Stimulated activated CD8-positive, alpha-beta memory T cell treated with anti-CD3 and anti-CD28 coated beads, Interleukin-15, amount 100 ng/mL, for 1 hour (primary cell): ENCODE measurements around the gene DGKH.

Experiments used
- DNase-seq: peaks from one replicate; pipeline ENCODE4 v3.0.0-alpha.2; 2020; ENCODE audit warnings: low read depth

Gene DGKH

DNA sequence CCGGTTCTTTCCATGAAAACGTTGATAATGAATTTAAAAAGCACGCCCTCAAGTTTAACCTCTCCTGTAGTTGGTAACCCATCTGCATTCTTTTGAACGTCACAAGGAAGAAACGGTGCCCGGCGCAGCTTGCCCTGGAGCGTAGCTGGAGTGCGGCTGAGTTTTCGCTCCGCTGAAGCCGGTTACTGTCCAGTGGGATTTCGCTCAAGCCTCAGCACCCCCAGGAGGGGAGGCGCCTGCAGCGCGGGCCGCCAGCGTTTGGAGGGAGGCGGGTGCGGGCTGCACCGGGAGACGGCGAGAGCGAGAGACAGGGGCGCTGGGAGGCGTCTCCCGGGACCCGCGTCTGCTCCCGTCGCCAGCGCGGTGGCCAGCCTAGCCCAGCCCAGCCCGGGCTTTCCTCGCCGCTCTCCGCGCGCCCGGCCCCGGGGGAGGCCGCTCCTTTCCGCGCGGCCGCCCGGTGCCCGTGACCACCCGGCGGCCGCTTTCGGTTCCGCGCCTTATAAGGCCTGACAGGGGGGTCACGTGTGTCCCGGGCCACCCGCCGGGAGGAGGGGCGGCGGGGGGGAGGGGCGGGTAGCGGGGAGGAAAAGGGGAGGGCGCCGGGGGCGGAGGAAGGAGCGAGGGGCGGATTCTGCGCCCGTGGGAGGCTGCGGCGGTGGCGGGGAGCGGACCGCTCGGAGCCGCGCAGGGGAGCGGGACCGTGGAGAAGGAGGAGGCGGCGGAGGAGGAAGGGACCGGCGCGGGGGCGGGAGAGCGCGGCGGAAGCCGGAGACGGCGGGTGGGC, 8.3 kb upstream of the DGKH start:
- DNase-seq: peak; percentile 77

DNA sequence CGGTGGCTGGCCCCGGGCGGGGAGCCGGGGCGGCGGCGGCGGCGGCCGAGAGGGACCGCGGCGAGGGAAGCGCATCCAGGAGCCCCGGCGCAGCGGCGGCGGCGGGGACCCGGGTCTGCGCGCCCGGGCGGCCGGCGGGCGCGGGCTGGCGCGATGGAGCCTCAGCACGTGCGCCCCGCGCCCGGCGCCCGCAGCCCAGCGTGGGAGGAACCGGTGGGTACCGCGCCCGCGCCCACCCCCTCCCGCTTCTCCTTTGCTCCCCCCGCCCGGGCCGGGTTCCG, 7.8 kb upstream of the DGKH start:
- no peak for DNase-seq

DNA sequence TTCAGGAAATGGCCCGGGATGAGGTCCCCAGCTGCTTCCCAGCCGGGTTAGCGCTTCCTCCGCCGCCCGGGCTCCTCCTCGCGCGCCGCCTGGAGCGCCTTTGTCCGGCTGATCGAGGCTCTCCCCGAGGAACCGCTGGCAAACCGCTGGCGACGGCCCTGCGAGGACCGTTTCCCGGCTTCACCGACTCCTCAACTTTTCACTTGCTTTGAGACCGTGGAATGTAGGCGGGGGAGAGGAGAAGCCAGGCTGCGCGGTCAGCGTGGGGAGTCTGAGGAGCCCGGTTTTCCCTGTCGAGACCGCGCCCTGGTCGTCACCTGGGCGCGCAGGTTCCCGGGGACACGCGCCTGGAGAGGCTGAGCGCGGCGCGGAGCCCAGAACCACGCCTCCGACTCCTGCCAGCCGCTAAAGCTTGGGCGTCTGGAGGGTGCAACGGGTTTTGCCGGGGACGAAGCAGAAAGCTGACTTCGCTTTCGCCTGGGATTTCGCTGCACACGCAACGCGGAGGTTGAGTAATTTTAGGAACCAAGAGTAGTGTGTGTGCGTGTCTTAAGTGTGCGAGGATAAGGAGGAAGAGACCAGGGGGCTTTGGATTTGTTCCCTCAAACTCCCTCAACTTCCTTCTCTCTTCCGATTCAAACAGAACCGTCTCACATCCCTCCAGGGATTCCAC, 7.3 kb upstream of the DGKH start:
- no peak for DNase-seq

DNA sequence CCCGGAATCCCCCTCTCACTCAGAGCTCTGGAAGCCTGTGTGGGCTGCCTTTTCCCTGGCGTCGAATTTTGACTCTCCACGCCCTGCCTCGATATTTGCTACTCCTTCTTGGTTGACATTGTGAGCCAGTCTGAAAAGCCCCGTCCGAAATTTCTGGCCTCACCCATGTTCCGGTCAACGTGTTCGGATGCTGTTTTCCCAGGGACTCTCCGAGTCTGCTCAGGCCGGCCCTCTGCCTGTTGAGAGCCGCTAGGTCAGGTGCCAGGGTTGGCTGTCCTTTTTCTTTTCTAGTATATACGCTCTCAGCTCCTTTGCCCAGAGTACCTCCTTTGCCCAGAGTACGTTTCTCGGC, 6.8 kb upstream of the DGKH start:
- no peak for DNase-seq

DNA sequence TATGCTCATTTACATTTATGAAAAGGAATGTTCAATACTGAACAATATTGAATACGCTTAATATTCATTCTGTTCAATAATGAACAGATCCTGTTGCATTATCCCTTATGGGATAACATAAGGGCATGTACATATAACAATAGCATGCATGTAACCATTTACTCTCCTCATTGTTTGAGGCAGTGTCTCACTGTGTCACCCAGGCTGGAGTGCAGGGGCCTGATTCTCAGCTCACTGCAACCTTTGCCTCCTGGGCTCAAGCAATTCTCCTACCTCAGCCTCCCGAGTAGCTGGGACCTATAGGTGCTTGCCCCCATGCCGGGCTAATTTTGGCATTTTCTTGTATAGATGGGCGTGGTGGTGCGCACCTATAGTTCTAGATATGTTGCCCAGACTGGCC, 4.8 kb upstream of the DGKH start:
- no peak for DNase-seq

DNA sequence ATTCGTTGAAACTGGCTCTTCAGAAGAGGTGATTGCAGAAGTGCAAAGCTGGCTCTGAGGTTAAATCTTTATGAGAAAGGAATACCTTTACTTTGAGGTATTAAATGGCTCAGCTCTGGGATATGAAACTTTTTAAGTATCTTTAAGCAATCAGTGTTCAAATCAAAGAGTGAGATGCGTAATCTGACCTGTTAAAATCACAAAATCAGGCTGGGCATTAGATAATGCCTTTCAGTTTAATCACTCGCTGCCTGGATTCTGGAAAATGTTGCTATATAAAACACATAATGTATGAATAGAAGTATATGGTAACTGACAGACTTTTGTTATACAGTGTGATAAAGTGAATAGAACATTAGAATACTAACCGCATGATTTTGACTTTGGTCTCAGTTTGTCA, 2.0 kb upstream of the DGKH start:
- DNase-seq: no peak

DNA sequence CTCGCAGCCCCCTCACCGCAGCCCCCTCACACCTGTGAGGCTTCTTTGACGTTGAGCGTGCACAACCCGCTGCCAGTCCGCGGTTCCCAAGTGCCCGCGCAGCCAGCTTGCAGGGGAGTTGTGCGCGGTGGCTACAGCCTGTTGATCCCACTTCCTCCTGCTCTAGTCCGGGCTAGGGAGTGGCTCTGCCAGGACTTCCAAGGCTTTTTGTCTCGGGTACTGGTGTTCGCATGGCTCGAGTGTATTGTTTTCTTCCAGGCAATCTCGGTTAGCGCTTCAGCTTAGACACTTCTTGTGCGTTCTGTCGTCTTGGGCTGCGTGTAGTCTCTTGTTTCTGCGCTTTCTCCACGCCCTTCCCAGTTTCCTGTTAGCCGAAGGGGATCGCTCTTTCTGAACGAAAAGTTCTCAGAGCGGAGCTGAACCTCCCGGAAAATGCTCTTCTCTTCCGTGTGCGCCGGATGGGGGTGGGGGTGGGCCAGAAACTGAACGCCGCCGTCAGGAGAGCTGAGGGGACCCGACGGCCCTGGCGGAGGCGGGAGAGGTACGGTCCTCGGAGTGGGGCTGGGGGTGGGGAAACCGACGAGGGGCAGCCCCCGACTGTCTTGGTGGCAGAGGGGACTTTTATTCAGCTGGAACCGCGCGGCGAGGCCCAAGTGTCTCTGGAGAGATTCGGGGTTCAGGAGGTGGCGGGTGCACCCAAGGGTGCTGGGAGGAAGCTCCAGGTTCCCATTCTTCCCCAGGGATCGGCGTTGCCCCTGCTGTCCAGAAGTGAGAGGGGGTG, 697 bp upstream of the DGKH start:
- no peak for DNase-seq

DNA sequence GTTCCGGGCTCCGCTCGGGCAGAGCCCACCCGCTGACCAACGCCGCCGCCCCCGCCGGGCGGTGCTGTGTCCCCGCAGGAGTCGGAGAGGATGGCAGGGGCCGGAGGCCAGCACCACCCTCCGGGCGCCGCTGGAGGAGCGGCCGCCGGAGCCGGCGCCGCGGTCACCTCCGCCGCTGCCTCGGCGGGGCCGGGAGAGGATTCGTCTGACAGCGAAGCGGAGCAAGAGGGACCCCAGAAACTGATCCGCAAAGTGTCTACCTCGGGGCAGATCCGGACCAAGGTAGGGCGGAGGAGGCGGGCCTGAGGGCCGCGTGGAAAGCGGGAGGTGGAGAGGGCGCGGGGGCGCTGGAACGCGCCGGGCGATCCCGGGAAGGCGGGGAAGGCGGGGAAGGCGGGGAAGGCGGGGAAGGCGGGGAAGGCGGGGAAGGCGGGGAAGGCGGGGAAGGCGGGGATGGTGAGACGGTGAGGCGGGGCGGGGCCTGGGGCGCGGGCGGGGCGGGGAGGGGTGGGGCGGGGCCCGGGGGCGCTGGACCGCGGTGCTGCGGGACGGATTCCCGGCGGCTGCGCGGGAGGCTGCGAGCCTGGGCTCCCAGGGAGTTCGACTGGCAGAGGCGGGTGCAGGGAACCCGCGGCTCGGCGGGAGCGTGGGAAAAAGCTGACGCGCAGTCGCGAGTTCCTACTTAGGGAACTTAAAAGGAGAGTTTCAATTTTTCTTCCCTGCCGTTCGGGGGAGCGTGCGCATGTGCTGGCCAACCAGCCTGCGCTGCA, 421 bp downstream of the DGKH start:
- no peak for DNase-seq

DNA sequence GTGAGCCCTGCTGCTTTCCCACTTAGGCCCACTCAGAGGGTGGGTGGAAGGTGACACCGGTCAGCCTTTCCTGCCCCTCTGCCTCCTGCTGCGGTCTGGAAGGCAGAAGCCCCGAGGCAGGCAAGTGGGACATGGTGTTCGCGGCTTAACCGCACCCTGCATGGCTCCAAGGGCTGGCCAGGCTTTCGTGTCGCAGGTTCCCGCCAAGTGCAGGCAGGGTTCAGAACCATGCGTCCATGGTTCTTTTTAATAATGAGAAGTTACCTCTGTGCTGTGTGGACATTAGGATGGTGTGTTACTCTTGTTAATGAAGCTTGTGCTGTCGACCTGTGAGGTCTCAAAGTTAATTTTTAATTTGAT, 986 bp downstream of the DGKH start:
- no peak for DNase-seq

DNA sequence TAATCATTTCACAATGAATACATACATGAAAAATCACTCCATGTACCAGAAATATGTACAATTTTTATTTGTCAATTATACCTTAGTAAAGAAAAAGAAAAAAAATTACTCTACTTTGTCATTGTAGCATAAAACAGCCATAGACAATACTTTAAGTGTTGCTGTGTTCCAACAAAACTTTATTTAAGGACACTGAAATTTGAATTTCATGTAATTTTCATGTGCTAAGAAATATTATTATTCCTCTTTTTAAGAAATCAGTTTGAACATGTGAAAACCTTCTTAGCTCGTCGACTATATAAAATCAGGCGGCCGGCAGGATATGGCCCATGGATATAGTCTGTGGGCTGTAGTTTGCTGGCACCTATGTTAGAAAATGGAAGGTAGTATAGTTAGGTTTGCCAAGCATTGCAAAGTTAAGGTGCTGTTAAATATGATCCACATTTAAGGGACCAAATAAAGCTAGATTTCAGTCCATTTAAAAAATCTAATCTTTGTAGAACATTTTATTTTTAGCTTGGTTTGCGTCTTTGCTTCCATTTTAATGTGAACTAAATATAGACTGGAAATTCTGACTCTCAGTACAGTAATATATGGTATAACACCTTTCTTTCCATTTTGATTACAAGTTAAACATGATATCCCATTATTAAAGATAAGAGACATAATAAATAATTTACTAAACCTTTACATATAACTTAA, 6.5 kb downstream of the DGKH start:
- no peak for DNase-seq

DNA sequence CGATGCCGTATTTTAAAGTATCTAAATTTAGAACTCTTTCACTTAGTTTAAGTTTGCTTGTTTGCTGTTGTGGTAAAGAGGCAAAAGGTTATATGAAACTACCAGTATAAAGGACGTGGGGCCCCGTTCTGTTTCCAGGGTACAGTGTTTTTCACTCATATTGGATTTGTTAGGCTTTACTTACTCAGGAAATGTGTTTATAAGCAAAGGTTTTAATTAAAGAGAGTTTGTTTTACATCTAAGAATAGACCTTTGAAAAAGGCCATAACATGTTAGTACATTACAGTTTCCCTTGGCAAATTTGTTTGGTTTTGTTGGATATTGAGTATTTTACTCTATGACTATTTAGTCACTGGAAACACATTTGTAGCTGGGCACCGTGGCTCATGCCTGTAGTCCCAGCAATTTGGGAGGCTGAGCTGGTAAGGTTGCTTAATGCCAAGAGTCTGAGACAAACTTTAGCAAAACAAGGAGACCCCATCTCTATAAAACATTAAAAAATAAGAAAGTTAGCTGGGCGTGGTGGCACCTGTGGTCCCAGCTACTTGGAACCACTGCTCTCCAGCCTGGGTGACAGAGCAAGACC, 7.1 kb downstream of the DGKH start:
- DNase-seq: no peak

DNA sequence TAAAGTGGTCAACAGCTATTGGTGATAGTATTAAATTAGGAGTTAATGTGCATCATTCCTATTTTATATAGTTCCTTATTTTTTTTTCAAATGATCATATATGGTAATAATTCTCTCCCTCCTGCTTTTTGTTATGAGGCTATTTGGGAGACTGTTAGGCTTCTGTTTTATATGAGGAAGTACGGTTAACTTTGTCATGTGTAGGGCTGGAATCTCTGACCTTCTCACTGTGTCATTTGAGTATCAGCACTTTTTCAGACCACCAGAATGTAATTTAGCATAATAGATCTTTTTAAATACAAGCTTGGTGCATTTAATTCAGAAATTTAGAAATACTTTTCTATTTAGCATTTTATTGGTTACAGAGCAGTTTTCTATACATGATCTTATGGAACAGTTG, 7.7 kb downstream of the DGKH start:
- DNase-seq: no peak

DNA sequence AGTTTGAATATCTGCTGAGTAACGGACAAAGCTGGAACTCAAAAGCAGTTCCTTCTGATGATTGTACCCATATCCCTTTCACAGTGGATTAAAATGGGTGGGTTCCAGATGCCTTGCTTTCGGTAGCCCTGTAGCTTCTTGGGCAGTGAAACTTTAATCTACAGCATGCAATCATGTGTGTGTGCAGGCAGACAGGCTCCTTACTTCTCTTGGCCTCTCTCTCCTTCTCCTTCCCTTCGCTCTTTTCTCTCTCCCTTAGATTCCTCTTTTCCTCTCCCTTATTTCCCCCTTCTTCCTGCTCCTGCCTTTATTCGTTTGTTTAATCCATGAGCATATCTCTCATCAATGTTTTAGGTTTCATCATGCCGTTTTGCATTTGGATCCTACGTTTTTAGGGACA, 8.1 kb downstream of the DGKH start:
- DNase-seq: no peak

DNA sequence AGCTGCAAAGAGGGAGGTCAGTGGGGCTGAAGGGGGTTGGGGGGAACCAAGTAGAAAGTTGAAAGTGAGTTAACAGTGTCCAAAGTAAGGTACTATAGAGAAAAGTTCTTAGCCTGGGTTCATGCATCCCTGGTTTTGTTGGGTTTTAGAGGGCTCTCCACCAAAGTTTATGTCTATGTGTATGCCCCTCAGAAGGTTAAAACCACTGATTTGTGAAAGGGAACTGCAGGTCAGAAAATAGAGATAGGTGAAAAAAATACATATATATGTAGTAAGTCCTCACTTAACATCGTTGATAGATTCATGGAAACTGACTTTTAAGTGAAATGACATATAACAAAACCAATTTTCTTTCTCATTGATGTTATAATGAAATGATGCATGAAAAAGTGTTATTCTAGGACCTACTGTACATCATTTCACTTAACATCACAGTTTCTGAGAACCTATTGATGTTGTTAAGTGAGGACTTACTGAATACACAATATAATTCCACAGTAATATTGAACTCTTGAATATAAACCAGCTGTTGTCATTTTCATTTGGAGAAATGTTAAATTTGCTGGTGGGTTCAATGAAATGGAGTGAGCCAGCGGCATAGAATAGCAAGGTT, 9.6 kb downstream of the DGKH start:
- no peak for DNase-seq

DNA sequence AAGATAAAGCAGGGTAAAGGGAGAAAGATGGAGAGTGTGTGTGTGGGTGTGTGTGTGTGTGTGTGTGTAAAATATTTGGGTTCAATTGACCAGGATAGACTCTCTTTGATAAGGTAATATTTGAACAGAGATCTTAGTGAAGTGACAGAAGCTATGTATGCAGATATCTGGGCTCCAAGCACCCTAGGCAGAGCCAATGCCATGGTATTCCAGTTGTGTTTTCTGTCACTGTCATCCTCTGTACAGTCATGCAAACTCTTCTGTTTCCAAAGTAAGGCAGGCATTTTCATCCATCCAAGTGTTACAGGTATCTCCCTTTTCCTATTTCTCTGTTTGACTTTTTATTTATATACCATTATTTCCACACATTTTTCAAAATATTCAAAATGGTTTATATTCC, 13.5 kb downstream of the DGKH start:
- no peak for DNase-seq

DNA sequence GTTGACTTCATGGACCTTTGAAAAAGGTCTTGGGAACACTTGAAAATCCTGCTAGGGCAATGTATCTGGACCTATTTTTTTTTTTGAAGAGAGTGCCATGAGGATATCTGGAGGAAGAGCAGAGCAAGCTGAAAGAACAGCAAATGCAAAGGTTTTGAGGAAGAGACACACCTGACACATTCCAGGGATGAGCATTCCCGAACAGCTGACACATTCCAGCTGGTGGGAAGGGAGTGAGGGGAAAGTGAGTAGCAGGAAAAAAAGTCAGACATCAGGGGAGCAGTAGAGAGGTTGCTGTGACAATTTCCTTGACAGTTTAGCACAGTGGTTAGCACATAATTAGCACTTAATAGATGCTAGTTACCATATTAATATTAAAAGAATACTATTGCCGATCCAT, 14.7 kb downstream of the DGKH start:
- DNase-seq: no peak

DNA sequence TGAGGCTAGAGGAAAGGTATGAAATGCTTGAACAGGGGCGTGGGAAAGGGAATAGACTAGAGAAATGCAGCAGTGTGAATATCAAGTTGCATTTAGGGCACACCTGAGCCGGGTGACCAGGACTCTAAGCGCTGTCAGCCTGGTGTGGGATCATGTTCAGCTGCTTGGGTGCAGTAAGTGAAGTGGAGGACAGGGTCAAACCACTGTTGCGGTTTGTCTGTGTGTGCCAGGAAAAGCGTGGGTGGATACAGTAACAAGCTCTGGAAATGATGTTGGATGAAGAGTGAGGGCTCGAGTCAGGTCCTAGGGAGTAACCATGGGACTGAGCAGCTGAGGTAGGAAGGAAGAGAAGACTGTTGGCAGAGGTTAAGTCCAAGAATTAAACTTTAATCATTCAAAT, 15.8 kb downstream of the DGKH start:
- no peak for DNase-seq

DNA sequence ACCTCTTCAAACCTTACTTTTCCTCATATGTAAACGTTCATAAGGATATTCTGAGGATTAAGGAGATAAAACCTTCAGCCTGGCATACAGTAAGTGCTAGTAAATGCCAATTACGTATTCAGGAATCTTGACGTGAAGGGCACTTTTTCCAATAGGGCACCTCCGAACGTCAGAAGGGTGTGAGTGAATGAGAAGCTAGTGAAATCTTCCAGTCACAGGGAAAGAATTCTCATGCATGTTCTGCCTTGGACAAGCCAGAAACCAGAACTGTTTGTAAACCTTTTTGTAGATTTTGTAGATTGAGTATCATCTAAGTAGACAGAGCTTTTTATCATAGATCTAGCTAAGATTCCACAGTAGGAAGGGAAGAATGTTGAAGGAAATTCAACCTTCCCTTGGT, 16.5 kb downstream of the DGKH start:
- DNase-seq: no peak

DNA sequence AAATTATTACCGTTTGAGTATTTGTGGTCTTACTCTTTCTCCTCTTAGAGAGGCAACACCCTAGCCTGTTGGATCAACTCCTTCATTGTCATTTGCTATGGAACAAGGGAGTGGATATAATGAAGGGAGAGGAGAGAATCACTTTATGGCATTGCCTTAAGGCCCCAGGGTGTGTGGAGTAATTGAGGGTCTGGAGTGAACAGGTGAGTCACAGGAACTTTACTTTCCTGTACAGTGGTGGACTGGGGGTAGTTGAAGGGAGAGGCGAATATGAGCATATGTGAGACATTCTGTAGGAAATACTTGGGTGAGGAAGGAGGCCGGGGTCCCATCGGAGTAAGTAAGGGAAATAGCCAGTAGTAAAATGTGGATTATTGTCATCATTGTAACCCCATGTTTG, 17.0 kb downstream of the DGKH start:
- no peak for DNase-seq

DNA sequence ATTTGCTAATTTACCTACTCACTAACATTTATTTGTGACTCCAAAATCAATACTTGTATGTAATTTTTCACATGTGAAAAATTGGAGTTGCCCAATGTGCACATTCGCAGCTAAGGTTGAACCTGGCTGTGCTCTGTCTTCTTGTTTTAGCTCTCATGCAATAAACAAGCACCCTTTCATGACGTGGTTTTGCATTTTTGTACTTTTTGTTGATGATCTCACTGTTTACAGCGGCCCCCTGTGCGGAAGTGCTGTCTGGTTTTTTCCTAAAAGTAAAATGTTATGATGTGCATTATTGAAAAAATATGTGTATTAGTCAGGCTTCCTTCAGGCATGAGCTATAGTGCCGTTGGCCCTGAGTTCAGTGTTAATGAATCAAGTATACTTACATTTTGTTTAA, 18.1 kb downstream of the DGKH start:
- no peak for DNase-seq

DNA sequence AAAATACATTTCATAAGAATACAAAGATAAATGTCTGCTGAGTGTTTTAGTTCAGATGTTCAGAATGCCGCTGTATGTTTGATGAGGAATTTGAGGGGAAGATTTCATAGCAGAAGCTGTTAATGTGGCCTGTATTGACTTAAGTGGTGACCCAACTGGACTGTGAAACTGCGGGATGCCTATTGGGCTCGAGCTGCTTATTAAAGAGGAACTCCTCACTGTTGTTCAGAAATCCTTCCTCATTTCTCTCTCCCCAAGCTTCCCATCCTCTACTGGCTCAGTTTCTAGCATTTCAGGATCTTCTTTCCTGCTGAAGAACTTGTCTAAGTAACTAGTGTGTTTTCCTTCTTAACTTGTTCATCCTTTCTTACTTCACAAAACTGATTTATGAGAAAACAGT, 20.4 kb downstream of the DGKH start:
- DNase-seq: no peak
